K562 (cell line): ENCODE data around the gene XPC. TPM values are rescaled to one million over a fixed set of nuclear protein-coding genes. Genes with fewer than 3 reads are reported as not detected.

Experiments
- ATAC-seq: fragments of 200-7000 bp; cut with Tn5 transposase; 3 replicates; pipeline ENCODE4 v1.9.1; 2020; ENCODE audit warnings: moderate library complexity
- BruUV-seq: library from RNA; stranded (reverse); fragments of 400-500 nt; replicated peaks from 2 replicates; lab custom pipeline; 2021; lab: Mats Ljungman, UMichigan
- CTCF ChIA-PET: fragments of 300-600 bp; formaldehyde crosslinking; extraction: SDS; loops from one replicate; lab custom pipeline; 2021; ENCODE audit warnings: low intra/inter-chr PET ratio; lab: Yijun Ruan, JAX
- POLR2A ChIA-PET: fragments of 300-600, 350-650 bp; sonication (Branson Sonifier 250); formaldehyde crosslinking; extraction: SDS; loops from one replicate; lab custom pipeline; 2021; ENCODE audit warnings: antibody characterized with exemption, inconsistent platforms; lab: Yijun Ruan, JAX
- DNase-seq, 4 experiments: peaks; one replicate each; pipeline versions ENCODE4 v3.0.0 to v3.0.0-alpha.2; 2011 to 2018; ENCODE audit warnings: low spot score in 3 of 4, mixed read lengths in 3 of 4; ENCODE audit errors: extremely low read depth in 1 of 4
- FAIRE-seq: peaks from 2 replicates; lab custom pipeline; 2011; peaks lifted over from hg19 to GRCh38; lab: Jason Lieb, UNC
- H2AFZ ChIP-seq: 2 replicates; pipeline ENCODE4 v1.6.0; 2011; ENCODE audit warnings: low read depth, low read length, control low read depth, inconsistent platforms
- H3K27ac ChIP-seq: fragments of 200-600 bp; 3 replicates; pipeline ENCODE4 v1.8.0; 2011; ENCODE audit warnings: low read depth, mild to moderate bottlenecking, control low read depth, inconsistent platforms, low read length, moderate library complexity, mixed read lengths; ENCODE audit errors: extremely low read depth
- H3K27me3 ChIP-seq, 2 experiments: fragments of 300-600 bp in 1 of 2; 2 replicates in 1 of 2; 3 replicates in 1 of 2; pipeline versions ENCODE4 v1.6.0 to v1.8.0; 2011; ENCODE audit warnings: inconsistent platforms in 2 of 2, low read length in 2 of 2, mild to moderate bottlenecking in 1 of 2, mixed read lengths in 1 of 2, moderate library complexity in 1 of 2; ENCODE audit not compliant: control insufficient read depth in 2 of 2, insufficient read depth in 2 of 2
- H3K36me3 ChIP-seq: fragments of 300-600 bp; 3 replicates; pipeline ENCODE4 v1.8.0; 2011; ENCODE audit warnings: mild to moderate bottlenecking, low read length, inconsistent platforms; ENCODE audit not compliant: control insufficient read depth, insufficient read depth
- H3K4me1 ChIP-seq, 2 experiments: fragments of 200-600 bp in 1 of 2; replicated peaks in 1 of 2; 2 replicates in 1 of 2; 3 replicates in 1 of 2; pipeline versions ENCODE4 v1.5.1 to v1.8.0; 2011; ENCODE audit warnings: inconsistent platforms in 2 of 2, low read length in 2 of 2, mild to moderate bottlenecking in 1 of 2, mixed read lengths in 1 of 2, moderate library complexity in 1 of 2; ENCODE audit not compliant: control insufficient read depth in 2 of 2, insufficient read depth in 2 of 2
- H3K4me2 ChIP-seq: 2 replicates; pipeline ENCODE4 v1.6.1; 2011; ENCODE audit warnings: low read length, control low read depth, inconsistent platforms, mixed read lengths; ENCODE audit not compliant: insufficient read depth
- H3K4me3 ChIP-seq: fragments of 200-600 bp; sonication (generic), shearing (Covaris generic); 2 replicates; pipeline ENCODE4 v1.5.1; 2016; ENCODE audit warnings: control low read depth, inconsistent platforms
- H3K79me2 ChIP-seq: fragments of 200-600 bp; 3 replicates; pipeline ENCODE4 v1.8.0; 2011; ENCODE audit warnings: low read length, inconsistent platforms; ENCODE audit not compliant: control insufficient read depth, insufficient read depth
- H3K9ac ChIP-seq, 2 experiments: 2 replicates each; pipeline versions ENCODE4 v1.6.0 to v1.6.1; 2011; ENCODE audit warnings: low read depth in 2 of 2, low read length in 2 of 2, control low read depth in 1 of 2, inconsistent platforms in 1 of 2, mild to moderate bottlenecking in 1 of 2, mixed read lengths in 1 of 2; ENCODE audit not compliant: insufficient read depth in 1 of 2
- H3K9me1 ChIP-seq: one replicate; pipeline ENCODE4 v1.6.0; 2011; ENCODE audit warnings: inconsistent platforms, mild to moderate bottlenecking, low read length, moderate library complexity; ENCODE audit not compliant: control insufficient read depth, insufficient read depth
- H3K9me3 ChIP-seq: replicated peaks from 2 replicates; pipeline ENCODE4 v1.5.1; 2011; ENCODE audit warnings: low read depth, low read length, inconsistent platforms; ENCODE audit not compliant: control insufficient read depth, insufficient read depth
- H4K20me1 ChIP-seq: replicated peaks from 2 replicates; pipeline ENCODE4 v1.6.1; 2011; ENCODE audit warnings: low read length, inconsistent platforms, mixed read lengths; ENCODE audit not compliant: control insufficient read depth, insufficient read depth
- ARHGAP35 ChIP-seq: fragments of 450-650 bp; IDR thresholded peaks from 2 replicates; pipeline ENCODE4 v1.6.1; 2018; ENCODE audit not compliant: partially characterized antibody
- ARID1B ChIP-seq: fragments of 450-650 bp; IDR thresholded peaks from 2 replicates; pipeline ENCODE4 v1.6.1; 2016; ENCODE audit warnings: antibody characterized with exemption, mild to moderate bottlenecking, inconsistent platforms
- CBX3 ChIP-seq, 2 experiments: IDR thresholded peaks; 1 replicate in 1 of 2; 2 replicates in 1 of 2; pipeline ENCODE4 v1.6.1; 2012; ENCODE audit warnings: inconsistent platforms in 2 of 2, low read length in 2 of 2, borderline replicate concordance in 1 of 2, control low read depth in 1 of 2
- ELF4 ChIP-seq: fragments of 450-650 bp; formaldehyde crosslinking; IDR thresholded peaks from 2 replicates; pipeline ENCODE4 v1.4.0; 2022; ENCODE audit warnings: missing genetic modification characterization
- HBP1 ChIP-seq: fragments of 450-650 bp; formaldehyde crosslinking; IDR thresholded peaks from 2 replicates; pipeline ENCODE4 v1.4.0; 2022; ENCODE audit warnings: missing genetic modification characterization
- HSF4 ChIP-seq: fragments of 250-450 bp; sonication (Bioruptor Pico); IDR thresholded peaks from 2 replicates; pipeline ENCODE4 v2.1.2; 2022; ENCODE audit warnings: mild to moderate bottlenecking, moderate library complexity, borderline replicate concordance
- JUND ChIP-seq, 2 experiments: IDR thresholded peaks; 2 replicates in 1 of 2; 3 replicates in 1 of 2; pipeline ENCODE4 v1.6.1; 2011; ENCODE audit warnings: borderline replicate concordance in 2 of 2, low read depth in 2 of 2, low read length in 2 of 2, improper control_type of control experiment in 1 of 2, missing biosample characterization in 1 of 2, missing genetic modification characterization in 1 of 2, missing genetic modification reagents in 1 of 2
- KLF16 ChIP-seq: IDR thresholded peaks from 2 replicates; pipeline ENCODE4 v1.6.1; 2016; ENCODE audit warnings: antibody characterized with exemption
- LARP7 ChIP-seq: fragments of 450-650 bp; IDR thresholded peaks from 2 replicates; pipeline ENCODE4 v1.6.1; 2016
- NFIC ChIP-seq: fragments of 450-650 bp; IDR thresholded peaks from 2 replicates; pipeline ENCODE4 v1.6.1; 2017; ENCODE audit warnings: mild to moderate bottlenecking, inconsistent platforms
- NFIX ChIP-seq: fragments of 250-450 bp; sonication (Bioruptor Pico); IDR thresholded peaks from 2 replicates; pipeline ENCODE4 v1.4.0; 2020; ENCODE audit warnings: low read depth, mild to moderate bottlenecking, moderate library complexity
- NR2C1 ChIP-seq, 2 experiments: fragments of 450-650 bp; IDR thresholded peaks; 2 replicates each; pipeline ENCODE4 v1.6.1; 2017; ENCODE audit warnings: mild to moderate bottlenecking in 2 of 2, antibody characterized with exemption in 1 of 2, inconsistent platforms in 1 of 2, missing compliant biosample characterization in 1 of 2, missing genetic modification characterization in 1 of 2
- PPARD ChIP-seq: fragments of 250-450 bp; sonication (Bioruptor Pico); IDR thresholded peaks from 2 replicates; pipeline ENCODE4 v1.8.0; 2022; ENCODE audit warnings: inconsistent platforms, mild to moderate bottlenecking, moderate library complexity
- TRIM24 ChIP-seq, 2 experiments: fragments of 450-650 bp; IDR thresholded peaks; 2 replicates each; pipeline ENCODE4 v1.6.1; 2016
- XRCC3 ChIP-seq: fragments of 450-650 bp; IDR thresholded peaks from 2 replicates; pipeline ENCODE4 v1.6.1; 2017; ENCODE audit warnings: mild to moderate bottlenecking, moderate library complexity
- ZNF253 ChIP-seq: fragments of 250-450 bp; sonication (Bioruptor Pico); conservative IDR thresholded peaks from 2 replicates; pipeline ENCODE4 v1.6.1; 2021; ENCODE audit warnings: mild to moderate bottlenecking
- ZNF384 ChIP-seq: IDR thresholded peaks from 2 replicates; pipeline ENCODE4 v1.6.1; 2012; ENCODE audit warnings: low read depth, low read length, improper control_type of control experiment
- ZNF449 ChIP-seq: fragments of 250-450 bp; sonication (Bioruptor Pico); IDR thresholded peaks from 2 replicates; pipeline ENCODE4 v1.8.0; 2022; ENCODE audit warnings: moderate library complexity, mild to moderate bottlenecking, inconsistent platforms
- ZNF780A ChIP-seq: fragments of 250-450 bp; sonication (Bioruptor Pico); IDR thresholded peaks from 2 replicates; pipeline ENCODE4 v1.5.0; 2021; ENCODE audit warnings: mild to moderate bottlenecking
- WGBS: fragments of 100-300 bp; shearing (Covaris generic); methylation state at CpG from one replicate; pipeline ENCODE4 v1.1.6; 2016; ENCODE audit warnings: low coverage, mixed read lengths; ENCODE audit not compliant: insufficient coverage; ENCODE audit errors: missing lambda C conversion rate; 5-methylcytosine and 5-hydroxymethylcytosine counted together
- in situ Hi-C: fragments of 300-500 bp; cut with MboI; formaldehyde crosslinking; loops from 4 replicates; pipeline ENCODE4 v1.15.0; 2018; ENCODE audit warnings: inconsistent platforms, mixed read lengths
- intact Hi-C: fragments of 100-400 bp; cut with micrococcal nuclease; formaldehyde crosslinking; loops from 2 replicates; pipeline ENCODE4 v1.14.2; 2022
- polyA plus RNA-seq, 8 experiments: library from polyadenylated mRNA; depleted of rRNA in 4 of 8; stranded (reverse) in 5 of 8; unstranded in 3 of 8; fragments of >200 nt; fragmentation: Nextera tagmentation in 2 of 8; fragmentation: Illumina TruSeq in 1 of 8; extraction: Ambion mirVana in 2 of 8; extraction: Trizol in 1 of 8; gene quantifications; 2 replicates each; pipeline versions ENCODE4 v1.2.1 to v1.2.3, GENCODE V29; 2011 to 2014; ENCODE audit warnings: inconsistent platforms in 1 of 8, missing spikeins in 1 of 8
- total RNA-seq, 7 experiments: library from RNA; depleted of rRNA in 6 of 7; stranded (reverse); fragments of >200 nt in 6 of 7; fragmentation: Illumina TruSeq in 2 of 7; extraction: Trizol in 2 of 7; gene quantifications; 2 replicates each; pipeline versions ENCODE4 v1.2.1 to v1.2.3, GENCODE V29; 2011 to 2021; ENCODE audit warnings: low replicate concordance in 1 of 7
- TF ChIP-seq, protein P1 (sequence below): IDR thresholded peaks from 2 replicates; pipeline ENCODE4 v1.6.1; 2016; ENCODE audit warnings: missing genetic modification characterization, missing compliant biosample characterization

XPC gene
- total and polyA plus RNA-seq, 9 of the 15 experiments (the other 6 are each of a cell fraction or from before 2014, with no cell fraction given) = 3.8 to 54.7 (median 41.3) TPM

GRCh38 chr3:14221902-14222301 lies 43.5 kb upstream of the XPC start:
- intact Hi-C loops (no loop called here), in situ Hi-C loops (no loop called here)
- no peak for DNase-seq
- no peaks in the 10 kb centered on the region for H4K20me1 ChIP-seq
- no peak overlapping the region for H2AFZ ChIP-seq
- H3K9ac ChIP-seq = no peak overlapping the region
- H3K4me2 ChIP-seq = no peak overlapping the region
- no peaks in the 10 kb centered on the region for H3K79me2 ChIP-seq
- H3K4me3 ChIP-seq = no peak overlapping the region
- BruUV-seq = no TSS peak
- H3K4me1 ChIP-seq = peaks cover 12 to 29% of the 10 kb centered on the region in 2 experiments; a peak in 4 of 5 replicates
- no peaks in the 10 kb centered on the region for H3K9me1 ChIP-seq
- FAIRE-seq = no peak
- H3K27ac ChIP-seq = no peak overlapping the region
- 57% methylated on average over 1 of the region's 1 CpG for WGBS
- ChIA-PET POLR2A (interaction anchor here (0.8 to 3.5 kb wide), 2 partner anchors 9 to 10 kb away, joined by 4 to 22 read pairs; no protein-coding TSS in a partner anchor), CTCF (no interaction called here)
- H3K27me3 ChIP-seq = no peaks in the 10 kb centered on the region
- ATAC-seq = no peak
- H3K9me3 ChIP-seq = peaks cover 13% of the 10 kb centered on the region
- no peaks in the 10 kb centered on the region for H3K36me3 ChIP-seq
- peak in 1 of 2 experiments; percentile 98; a peak in 2 of 3 replicates for TF ChIP-seq CBX3 (IDR thresholded peaks at IDR 0.05; ENCODE audit: borderline replicate concordance in 1 of 2, low read length in 2 of 2)
- no peak for TF ChIP-seq NFIX (CRISPR knock-in tag)
- TF ChIP-seq ZNF780A (CRISPR knock-in tag) = no peak
- TF ChIP-seq ELF4 (CRISPR knock-in tag) = 0 out of 2 replicates have a peak, but pooled peaks have one; percentile 32
- TF ChIP-seq ZNF253 = no peak
- 0 out of 2 replicates have a peak, but pooled peaks have one; percentile 26 for TF ChIP-seq HBP1 (CRISPR knock-in tag)
- TF ChIP-seq JUND (IDR thresholded peaks at IDR 0.05; ENCODE audit: borderline replicate concordance, low read depth, low read length) = no peak
- TF ChIP-seq JUND (tag; IDR thresholded peaks at IDR 0.05; ENCODE audit: borderline replicate concordance, low read depth, low read length) = no peak
- TF ChIP-seq NR2C1 (IDR thresholded peaks at IDR 0.05) = no peak
- no peak for TF ChIP-seq NR2C1 (tag; IDR thresholded peaks at IDR 0.05)
- peak; percentile 44 for TF ChIP-seq ARHGAP35
- no peak for TF ChIP-seq HSF4 (CRISPR knock-in tag)
- TF ChIP-seq ZNF449 (CRISPR knock-in tag) = no peak
- TF ChIP-seq KLF16 = no peak
- TF ChIP-seq ZNF384 = no peak
- TF ChIP-seq, protein P1, sequence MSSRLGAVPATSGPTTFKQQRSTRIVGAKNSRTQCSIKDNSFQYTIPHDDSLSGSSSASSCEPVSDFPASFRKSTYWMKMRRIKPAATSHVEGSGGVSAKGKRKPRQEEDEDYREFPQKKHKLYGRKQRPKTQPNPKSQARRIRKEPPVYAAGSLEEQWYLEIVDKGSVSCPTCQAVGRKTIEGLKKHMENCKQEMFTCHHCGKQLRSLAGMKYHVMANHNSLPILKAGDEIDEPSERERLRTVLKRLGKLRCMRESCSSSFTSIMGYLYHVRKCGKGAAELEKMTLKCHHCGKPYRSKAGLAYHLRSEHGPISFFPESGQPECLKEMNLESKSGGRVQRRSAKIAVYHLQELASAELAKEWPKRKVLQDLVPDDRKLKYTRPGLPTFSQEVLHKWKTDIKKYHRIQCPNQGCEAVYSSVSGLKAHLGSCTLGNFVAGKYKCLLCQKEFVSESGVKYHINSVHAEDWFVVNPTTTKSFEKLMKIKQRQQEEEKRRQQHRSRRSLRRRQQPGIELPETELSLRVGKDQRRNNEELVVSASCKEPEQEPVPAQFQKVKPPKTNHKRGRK (tag) = 0 out of 2 replicates have a peak, but pooled peaks have one; percentile 43
- TF ChIP-seq LARP7 = 0 out of 2 replicates have a peak, but pooled peaks have one; percentile 48
- TF ChIP-seq TRIM24 (IDR thresholded peaks at IDR 0.05) = peak; percentile 83 to 89
- TF ChIP-seq ARID1B = peak; percentile 15; the same call in 1 of the 2 replicates
- no peak for TF ChIP-seq NFIC
- TF ChIP-seq PPARD (CRISPR knock-in tag) = no peak
- TF ChIP-seq XRCC3 = peak; percentile 66; the same call in 1 of the 2 replicates
